RWPE1 (cell line): ENCODE measurements around the gene THY1.

ENCODE experiments used
- CTCF ChIA-PET: fragments of 350-600 bp; sonication (Branson Sonifier 250); formaldehyde crosslinking; extraction: SDS; loops from one replicate; lab custom pipeline; 2021; lab: Yijun Ruan, JAX
- POLR2A ChIA-PET: fragments of 400-600 bp; formaldehyde crosslinking; extraction: SDS; loops from one replicate; lab custom pipeline; 2020; ENCODE audit warnings: antibody characterized with exemption; ENCODE audit not compliant: low non-redundant PET; lab: Yijun Ruan, JAX
- DNase-seq: peaks from one replicate; pipeline ENCODE4 v3.0.0; 2012; ENCODE audit warnings: low spot score
- H3K27ac ChIP-seq: fragments of 450-650 bp; 2 replicates; pipeline ENCODE4 v1.5.1; 2017
- CTCF ChIP-seq: fragments of 450-650 bp; conservative IDR thresholded peaks from 2 replicates; pipeline ENCODE4 v1.5.1; 2017; ENCODE audit warnings: low read depth, mild to moderate bottlenecking

The THY1 gene

GRCh38 chr11:119377961-119378667 is 44.9 kb downstream of the THY1 start:
- ChIA-PET CTCF (interaction anchor here (7.6 kb wide), 1 partner anchor 21 kb away, joined by 77 read pairs; no protein-coding TSS in a partner anchor), POLR2A (no interaction called here)
- TF ChIP-seq CTCF, result no peak
- H3K27ac ChIP-seq, result peak overlapping the region; percentile 100
- no peak for DNase-seq

- ChIA-PET POLR2A (no interaction called here), CTCF (interaction anchor here (0.6 to 7.6 kb wide), 3 partner anchors 20 to 97 kb away, joined by 3 to 77 read pairs (median 3); no protein-coding TSS in a partner anchor)
- no peak for DNase-seq
- peak overlapping the region; percentile 100 for H3K27ac ChIP-seq
- TF ChIP-seq CTCF, result no peak
These were observed 45.7 kb downstream of the THY1 start for GRCh38 chr11:119377112-119377901.

GRCh38 chr11:119376197-119376847 is 46.6 kb downstream of the THY1 start:
- no peak for DNase-seq
- ChIA-PET CTCF (interaction anchor here (0.6 to 7.6 kb wide), 6 partner anchors 19 to 704 kb away, joined by 3 to 77 read pairs (median 4); no protein-coding TSS in a partner anchor), POLR2A (interaction anchor here (0.6 kb wide), 1 partner anchor 42 kb away, joined by 3 read pairs; the partner anchor contains the start of gene RNF26)
- no peak for TF ChIP-seq CTCF
- H3K27ac ChIP-seq, result peak overlapping the region; percentile 100

- H3K27ac ChIP-seq, result peak overlapping the region; percentile 100
- CTCF ChIA-PET, result interaction anchor here (0.7 to 7.6 kb wide), 8 partner anchors 11 to 703 kb away, joined by 3 to 77 read pairs (median 6); partner anchors contain the start of gene MCAM
- no peak for TF ChIP-seq CTCF
- POLR2A ChIA-PET, result interaction anchor here (0.6 kb wide), 1 partner anchor 41 kb away, joined by 3 read pairs; the partner anchor contains the start of gene RNF26
- DNase-seq, result no peak
These were observed 47.4 kb downstream of the THY1 start for GRCh38 chr11:119375337-119376196.

- no peak for DNase-seq
- POLR2A ChIA-PET, result no interaction called here
- TF ChIP-seq CTCF, result no peak
- CTCF ChIA-PET, result interaction anchor here (0.5 to 7.6 kb wide), 11 partner anchors 10 to 96 kb away, joined by 3 to 77 read pairs (median 4); partner anchors contain the start of gene MCAM
- peak overlapping the region; percentile 100 for H3K27ac ChIP-seq
These were observed 48.2 kb downstream of the THY1 start for GRCh38 chr11:119374632-119375336.
